ENCODE results near the gene NPTX2. TPM values are rescaled to one million over a fixed set of nuclear protein-coding genes. Genes with fewer than 3 reads are reported as not detected.

The NPTX2 gene
- total RNA-seq, 1 experiment from 2014 or later: not detected

GRCh38 chr7:98594348-98594747 is 22.7 kb upstream of the NPTX2 start:
- no peak overlapping the region for H3K9ac ChIP-seq (ENCODE audit: low read length)
- POLR2A ChIA-PET: no interaction called here
- no peaks in the 10 kb centered on the region for H3K9me3 ChIP-seq (ENCODE audit: control insufficient read depth in 1 of 2, insufficient read depth in 1 of 2, low read depth in 1 of 2, low read length in 2 of 2)
- BruUV-seq (replicated peaks): no TSS peak
- H3K27ac ChIP-seq (ENCODE audit: low read depth, low read length): no peak overlapping the region
- CTCF ChIA-PET: no interaction called here
- H3K4me2 ChIP-seq (ENCODE audit: low read length): no peak overlapping the region
- intact Hi-C loops (cut with micrococcal nuclease): no loop called here
- H3K36me3 ChIP-seq (ENCODE audit: control insufficient read depth in 1 of 2, insufficient read depth in 2 of 2, low read length in 2 of 2): no peaks in the 10 kb centered on the region
- no peaks in the 10 kb centered on the region for H3K4me1 ChIP-seq (ENCODE audit: control insufficient read depth in 1 of 2, insufficient read depth in 2 of 2, low read length in 2 of 2)
- RAD21 ChIA-PET (ENCODE audit: low non-redundant PET in 1 of 2, low total read pairs in 2 of 2, uncharacterized antibody in 2 of 2, unreplicated experiment in 2 of 2): no interaction called here
- DNase-seq (ENCODE audit: low read depth, low spot score) (no peak), ATAC-seq (no peak)
- no peak overlapping the region for H3K4me3 ChIP-seq (replicated peaks in 1 of 2; ENCODE audit: low read depth in 1 of 2, low read length in 2 of 2)
- no peaks in the 10 kb centered on the region for H4K20me1 ChIP-seq (ENCODE audit: insufficient read depth)
- H3K9me2 ChIP-seq (ENCODE audit: insufficient read depth): no peaks in the 10 kb centered on the region
- no peaks in the 10 kb centered on the region for H3K79me2 ChIP-seq (ENCODE audit: insufficient read depth, low read length)
- TF ChIP-seq ZBTB33 (IDR thresholded peaks at IDR 0.05; ENCODE audit: extremely low read depth, insufficient replicate concordance, low read length) (no peak), ZFX (IDR thresholded peaks at IDR 0.05) (no peak), SIN3A (IDR thresholded peaks at IDR 0.05; ENCODE audit: low read depth) (no peak), ELF1 (IDR thresholded peaks at IDR 0.05; ENCODE audit: borderline replicate concordance, low read depth) (no peak), ATF3 (IDR thresholded peaks at IDR 0.05) (no peak), CTCF (IDR thresholded peaks at IDR 0.05 in 2 of 3, conservative IDR thresholded peaks at IDR 0.05 in 1 of 3; ENCODE audit: borderline replicate concordance in 1 of 3, insufficient read depth in 1 of 3, low read depth in 2 of 3, low read length in 2 of 3) (no peak), FOSL1 (IDR thresholded peaks at IDR 0.05; ENCODE audit: low read depth) (no peak), POLR2AphosphoS5 (IDR thresholded peaks at IDR 0.05; ENCODE audit: low read depth, low read length) (no peak), CBX3 (IDR thresholded peaks at IDR 0.05; ENCODE audit: low read depth) (no peak), CEBPB (IDR thresholded peaks at IDR 0.05; ENCODE audit: low read depth) (no peak), SRF (IDR thresholded peaks at IDR 0.05; ENCODE audit: low read depth) (no peak), ZNF274 (IDR thresholded peaks at IDR 0.05; ENCODE audit: low read depth, low read length) (no peak), JUND (IDR thresholded peaks at IDR 0.05) (no peak), MAX (IDR thresholded peaks at IDR 0.05) (no peak), POLR2A (IDR thresholded peaks at IDR 0.05; ENCODE audit: borderline replicate concordance, extremely low read depth, insufficient read depth, insufficient read length) (no peak), RAD21 (IDR thresholded peaks at IDR 0.05; ENCODE audit: low read depth) (no peak)
- no peak overlapping the region for H2AFZ ChIP-seq (ENCODE audit: low read depth, low read length, poor library complexity, severe bottlenecking)
- H3K27me3 ChIP-seq (ENCODE audit: insufficient read depth, low read length): peaks cover 17% of the 10 kb centered on the region

All from HCT116 (cell line).